Activated naive CD8-positive, alpha-beta T cell treated with anti-CD3 and anti-CD28 coated beads, Interleukin-2, amount 10 ng/mL, durations not matched to agents 7 days and 5 days (primary cell): ENCODE data around the gene AQP12A. TPM values are rescaled to one million over a fixed set of nuclear protein-coding genes. Genes with fewer than 3 reads are reported as not detected.

ENCODE experiments used
- ATAC-seq: fragments of 150-1000 bp; cut with Tn5 transposase; one replicate; pipeline ENCODE4 v1.10.0; 2021; ENCODE audit warnings: low read depth, moderate library complexity
- POLR2A ChIA-PET: fragments of 350-600 bp; sonication (Branson Sonifier 250); formaldehyde crosslinking; loops from one replicate; lab custom pipeline; 2021; ENCODE audit warnings: antibody characterized with exemption; lab: Charles Lee
- DNase-seq: peaks from one replicate; pipeline ENCODE4 v3.0.0; 2021
- H3K27ac Mint-ChIP-seq: one replicate; pipeline ENCODE4 v1.8.0; 2022; ENCODE audit warnings: mild to moderate bottlenecking, mixed read lengths
- H3K27me3 Mint-ChIP-seq: one replicate; pipeline ENCODE4 v1.8.0; 2022; ENCODE audit warnings: mild to moderate bottlenecking, moderate library complexity, mixed read lengths
- H3K36me3 Mint-ChIP-seq: one replicate; pipeline ENCODE4 v1.8.0; 2021; ENCODE audit warnings: mild to moderate bottlenecking, mixed read lengths
- H3K4me1 Mint-ChIP-seq: one replicate; pipeline ENCODE4 v1.8.0; 2021; ENCODE audit warnings: mixed read lengths
- H3K4me3 Mint-ChIP-seq: one replicate; pipeline ENCODE4 v1.8.0; 2022; ENCODE audit warnings: mild to moderate bottlenecking, moderate library complexity, mixed read lengths
- H3K9me3 Mint-ChIP-seq: one replicate; pipeline ENCODE4 v1.8.0; 2021; ENCODE audit warnings: mixed read lengths
- total RNA-seq, 2 experiments: library from RNA; stranded (reverse); gene quantifications; one replicate each; pipeline ENCODE4 v1.2.3, GENCODE V29; 2021

Gene AQP12A
- total RNA-seq, 2 experiments from 2014 or later, result not detected

- Mint-ChIP-seq H3K27me3 (peaks cover 21% of the 10 kb centered on the region), H3K27ac (no peak overlapping the region), H3K9me3 (no peaks in the 10 kb centered on the region), H3K4me3 (no peak overlapping the region), H3K4me1 (no peaks in the 10 kb centered on the region), H3K36me3 (no peaks in the 10 kb centered on the region)
- ATAC-seq (no peak), DNase-seq (no peak)
- POLR2A ChIA-PET, result no interaction called here
Measured at GRCh38 chr2:240712121-240712520, 20.5 kb downstream of the AQP12A start.

- POLR2A ChIA-PET, result no interaction called here
- ATAC-seq, result no peak
- no peak overlapping the region for H3K4me3 Mint-ChIP-seq
Measured at GRCh38 chr2:240713071-240713927, 21.6 kb downstream of the AQP12A start.

GRCh38 chr2:240713928-240714746, 22.5 kb downstream of the AQP12A start:
- Mint-ChIP-seq H3K4me3 (no peak overlapping the region), H3K9me3 (no peaks in the 10 kb centered on the region), H3K27me3 (peaks cover 4% of the 10 kb centered on the region), H3K36me3 (no peaks in the 10 kb centered on the region), H3K27ac (no peak overlapping the region), H3K4me1 (no peaks in the 10 kb centered on the region)
- ATAC-seq (no peak), DNase-seq (no peak)
- POLR2A ChIA-PET, result no interaction called here

More at GRCh38 chr2:240713071-240713927, 21.6 kb downstream of the AQP12A start:
- Mint-ChIP-seq H3K4me1 (no peaks in the 10 kb centered on the region), H3K27ac (no peak overlapping the region), H3K27me3 (peaks cover 11% of the 10 kb centered on the region), H3K9me3 (no peaks in the 10 kb centered on the region), H3K36me3 (no peaks in the 10 kb centered on the region)
- DNase-seq, result no peak

- no peak overlapping the region for H3K4me3 Mint-ChIP-seq
- no peaks in the 10 kb centered on the region for H3K27me3 Mint-ChIP-seq
- no peaks in the 10 kb centered on the region for H3K4me1 Mint-ChIP-seq
- no peak overlapping the region for H3K27ac Mint-ChIP-seq
- ATAC-seq (no peak), DNase-seq (no peak)
- no peaks in the 10 kb centered on the region for H3K36me3 Mint-ChIP-seq
- POLR2A ChIA-PET, result no interaction called here
- H3K9me3 Mint-ChIP-seq, result no peaks in the 10 kb centered on the region
Measured at GRCh38 chr2:240714747-240715725, 23.4 kb downstream of the AQP12A start.

GRCh38 chr2:240716130-240716798, 24.6 kb downstream of the AQP12A start:
- ATAC-seq, result no peak
- Mint-ChIP-seq H3K27me3 (no peaks in the 10 kb centered on the region), H3K27ac (no peak overlapping the region), H3K9me3 (no peaks in the 10 kb centered on the region), H3K36me3 (no peaks in the 10 kb centered on the region), H3K4me1 (no peaks in the 10 kb centered on the region), H3K4me3 (no peak overlapping the region)
- POLR2A ChIA-PET, result no interaction called here
- no peak for DNase-seq

GRCh38 chr2:240717181-240717641, 25.5 kb downstream of the AQP12A start:
- Mint-ChIP-seq H3K4me3 (no peak overlapping the region), H3K27me3 (no peaks in the 10 kb centered on the region), H3K36me3 (no peaks in the 10 kb centered on the region), H3K9me3 (no peaks in the 10 kb centered on the region), H3K27ac (no peak overlapping the region), H3K4me1 (no peaks in the 10 kb centered on the region)
- POLR2A ChIA-PET, result no interaction called here
- DNase-seq, result no peak
- no peak for ATAC-seq

GRCh38 chr2:240717681-240718581, 26.3 kb downstream of the AQP12A start:
- POLR2A ChIA-PET, result no interaction called here
- H3K27ac Mint-ChIP-seq, result no peak overlapping the region
- no peaks in the 10 kb centered on the region for H3K36me3 Mint-ChIP-seq
- H3K27me3 Mint-ChIP-seq, result no peaks in the 10 kb centered on the region
- H3K9me3 Mint-ChIP-seq, result no peaks in the 10 kb centered on the region
- no peak for ATAC-seq
- DNase-seq, result no peak
- no peak overlapping the region for H3K4me3 Mint-ChIP-seq
- H3K4me1 Mint-ChIP-seq, result no peaks in the 10 kb centered on the region

GRCh38 chr2:240718896-240719490, 27.3 kb downstream of the AQP12A start:
- Mint-ChIP-seq H3K4me1 (no peaks in the 10 kb centered on the region), H3K27me3 (no peaks in the 10 kb centered on the region), H3K36me3 (no peaks in the 10 kb centered on the region), H3K9me3 (no peaks in the 10 kb centered on the region), H3K4me3 (no peak overlapping the region), H3K27ac (no peak overlapping the region)
- DNase-seq (no peak), ATAC-seq (no peak)
- POLR2A ChIA-PET, result no interaction called here

- POLR2A ChIA-PET, result no interaction called here
- Mint-ChIP-seq H3K27ac (no peak overlapping the region), H3K4me1 (no peaks in the 10 kb centered on the region), H3K9me3 (no peaks in the 10 kb centered on the region), H3K36me3 (no peaks in the 10 kb centered on the region), H3K27me3 (no peaks in the 10 kb centered on the region), H3K4me3 (no peak overlapping the region)
- DNase-seq (no peak), ATAC-seq (no peak)
Measured at GRCh38 chr2:240719676-240720545, 28.2 kb downstream of the AQP12A start.

- no peaks in the 10 kb centered on the region for H3K4me1 Mint-ChIP-seq
- H3K27ac Mint-ChIP-seq, result no peak overlapping the region
- ATAC-seq (no peak), DNase-seq (no peak)
- H3K36me3 Mint-ChIP-seq, result no peaks in the 10 kb centered on the region
- H3K27me3 Mint-ChIP-seq, result no peaks in the 10 kb centered on the region
- POLR2A ChIA-PET, result interaction anchor here (0.6 kb wide), 1 partner anchor 15 kb away, joined by 4 read pairs; no protein-coding TSS in a partner anchor
- H3K9me3 Mint-ChIP-seq, result no peaks in the 10 kb centered on the region
- no peak overlapping the region for H3K4me3 Mint-ChIP-seq
Measured at GRCh38 chr2:240720686-240721595, 29.3 kb downstream of the AQP12A start.
